Activated CD4-positive, alpha-beta T cell treated with anti-CD3 and anti-CD28 coated beads, Interleukin-2, amount 10 ng/mL, durations not matched to agents 24 days and 14 days (primary cell): ENCODE results near the gene LMX1B. TPM values are rescaled to one million over a fixed set of nuclear protein-coding genes. Genes with fewer than 3 reads are reported as not detected.
"Not testable (repeated sequence)": the region's sequence is repeated elsewhere in the genome, so short reads cannot be mapped to it uniquely, and the experiment has no call there.

Experiments used
- DNase-seq: peaks from one replicate; pipeline ENCODE4 v3.0.0; 2022
- H3K27ac Mint-ChIP-seq: one replicate; pipeline ENCODE4 v1.8.0; 2022; ENCODE audit warnings: mild to moderate bottlenecking, mixed read lengths
- H3K27me3 Mint-ChIP-seq: one replicate; pipeline ENCODE4 v1.8.0; 2022; ENCODE audit warnings: mixed read lengths
- H3K36me3 Mint-ChIP-seq: one replicate; pipeline ENCODE4 v1.8.0; 2022; ENCODE audit warnings: low read depth, mild to moderate bottlenecking, mixed read lengths
- H3K4me1 Mint-ChIP-seq: one replicate; pipeline ENCODE4 v1.8.0; 2021; ENCODE audit warnings: mixed read lengths
- H3K4me3 Mint-ChIP-seq: one replicate; pipeline ENCODE4 v1.8.0; 2022; ENCODE audit warnings: mild to moderate bottlenecking, moderate library complexity, mixed read lengths
- H3K9me3 Mint-ChIP-seq: one replicate; pipeline ENCODE4 v1.8.0; 2021; ENCODE audit warnings: mixed read lengths
- intact Hi-C: fragments of 100-400 bp; cut with micrococcal nuclease; formaldehyde crosslinking; loops from one replicate; pipeline ENCODE4 v1.15.1; 2023
- total RNA-seq: library from RNA; stranded (reverse); gene quantifications from 2 replicates; pipeline ENCODE4 v1.2.3, GENCODE V29; 2022

The LMX1B gene
- total RNA-seq: not detected in 2 replicates

DNA sequence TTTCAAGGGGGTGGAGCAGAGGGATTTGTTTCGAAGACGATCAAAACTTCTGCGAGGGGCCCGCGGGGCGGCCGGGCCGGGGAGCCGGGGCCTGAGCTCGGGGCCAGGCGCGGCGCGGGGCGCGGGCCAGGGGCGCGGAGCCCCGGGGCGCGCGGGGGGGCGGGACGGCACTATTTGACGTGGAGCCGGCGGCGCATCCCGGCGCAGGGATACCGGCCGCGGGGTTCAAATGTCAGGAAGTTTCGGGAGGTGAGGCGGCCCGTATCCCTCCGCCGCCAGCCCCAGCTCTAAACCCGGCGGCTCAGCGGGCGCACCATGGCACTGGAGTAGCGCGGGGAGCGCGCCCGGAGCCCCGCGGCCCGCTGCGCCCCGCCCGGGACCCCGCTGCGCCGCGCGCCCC lies at the start of gene LMX1B:
Gene LMX1B, plus strand, starts transcription at position 278 of the 400 bp plus-strand sequence. CDS start 522 bp downstream, outside the sequence.
- peak within 1 kb of the TSS; percentile 75 for H3K27ac Mint-ChIP-seq
- DNase-seq: no peak
- H3K4me3 Mint-ChIP-seq: peak within 1 kb of the TSS; percentile 51
- H3K9me3 Mint-ChIP-seq: no peaks in the 10 kb centered on the region
- H3K4me1 Mint-ChIP-seq: peaks cover 13% of the 10 kb centered on the region
- intact Hi-C loops: loop anchor here (5.0 kb wide), 1 partner anchor 64 kb away; no protein-coding TSS in a partner anchor
- peaks cover 71% of the 10 kb centered on the region for H3K27me3 Mint-ChIP-seq
- H3K36me3 Mint-ChIP-seq: peaks cover 3% of the 10 kb centered on the region

DNA sequence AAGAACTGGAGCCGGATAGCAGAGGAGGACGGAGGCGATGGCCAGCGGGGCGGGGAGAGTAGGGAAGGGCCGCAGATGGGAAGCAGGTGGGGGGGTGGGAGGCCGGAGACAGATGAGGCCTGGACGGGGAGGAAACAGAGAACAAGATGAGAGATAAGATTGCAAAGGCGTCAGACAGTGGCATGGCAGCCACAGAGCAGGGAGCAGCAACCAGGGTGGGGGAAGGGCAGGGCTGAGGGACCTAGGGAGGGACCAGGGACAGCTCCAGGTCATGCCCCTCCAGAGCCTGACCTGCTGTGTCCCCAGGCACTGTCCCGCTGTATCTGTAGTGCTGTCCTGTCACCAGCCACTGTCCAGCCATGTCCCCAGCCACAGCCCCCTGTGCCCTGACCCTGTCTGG lies 49.6 kb upstream of the LMX1B start:
- Mint-ChIP-seq H3K27ac (no peak overlapping the region), H3K36me3 (no peaks in the 10 kb centered on the region), H3K4me1 (no peaks in the 10 kb centered on the region), H3K27me3 (peaks cover 17% of the 10 kb centered on the region), H3K9me3 (no peaks in the 10 kb centered on the region), H3K4me3 (no peak overlapping the region)
- DNase-seq: no peak
- intact Hi-C loops: no loop called here

DNA sequence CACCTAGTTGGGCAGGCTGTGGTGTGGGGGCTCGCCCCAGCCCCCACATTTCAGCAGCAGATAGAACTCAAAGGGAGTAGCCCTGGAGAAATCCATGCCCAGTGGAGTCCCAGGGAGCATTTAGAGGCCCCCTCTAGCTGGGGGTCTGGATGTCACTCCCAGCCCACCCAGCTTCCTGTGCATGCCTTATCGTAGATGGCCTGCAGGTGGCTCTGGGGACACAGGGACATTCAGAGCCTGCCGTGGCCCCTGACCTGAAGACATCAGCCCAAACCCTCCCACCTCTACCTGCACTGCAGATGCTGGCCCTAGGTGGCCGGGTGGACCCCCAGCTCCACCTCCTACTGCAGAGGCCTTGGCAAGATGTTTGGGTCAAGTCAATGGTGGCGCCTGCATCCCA lies 49.0 kb upstream of the LMX1B start:
- no peaks in the 10 kb centered on the region for H3K9me3 Mint-ChIP-seq
- H3K36me3 Mint-ChIP-seq: no peaks in the 10 kb centered on the region
- no peak overlapping the region for H3K4me3 Mint-ChIP-seq
- no peaks in the 10 kb centered on the region for H3K4me1 Mint-ChIP-seq
- peaks cover 12% of the 10 kb centered on the region for H3K27me3 Mint-ChIP-seq
- no peak for DNase-seq
- H3K27ac Mint-ChIP-seq: no peak overlapping the region
- intact Hi-C loops: no loop called here

DNA sequence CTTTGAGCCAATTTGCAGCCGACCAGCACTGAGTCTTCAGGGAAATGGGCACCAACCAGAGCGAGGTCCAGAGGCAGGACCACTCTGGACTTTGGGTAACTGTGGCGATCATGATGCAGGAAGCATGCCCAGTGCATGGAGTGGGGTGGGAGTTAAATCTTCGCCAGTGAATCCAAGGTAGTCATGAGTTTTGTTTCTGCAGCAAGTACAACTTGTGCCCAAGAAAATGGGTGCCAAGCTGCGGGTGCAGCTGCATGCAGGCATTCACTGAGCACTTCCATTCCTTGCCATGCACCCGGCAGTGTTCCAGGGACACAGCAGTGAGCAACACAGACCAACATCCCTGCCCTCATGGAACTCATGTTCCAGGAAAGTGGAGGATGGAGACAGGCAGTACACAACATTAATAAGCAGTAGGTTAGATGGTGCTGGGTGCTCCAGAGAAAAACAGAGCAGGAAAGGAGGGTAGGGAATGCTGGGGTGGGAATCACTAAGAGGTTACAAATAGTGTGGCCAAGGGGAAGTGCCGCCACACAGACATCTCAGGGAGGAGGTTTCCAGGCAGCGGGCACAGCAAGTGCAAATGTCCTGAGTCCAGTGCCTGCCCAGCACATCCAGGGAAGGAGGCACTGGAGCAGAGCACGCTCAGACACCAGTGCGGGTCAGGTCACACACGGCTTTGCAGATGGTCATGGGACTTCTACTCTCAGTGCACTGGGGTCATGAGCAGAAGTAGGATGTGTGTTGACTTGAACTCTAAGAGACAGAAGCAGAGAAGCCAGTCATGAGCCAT lies 48.2 kb upstream of the LMX1B start:
- intact Hi-C loops: no loop called here
- no peaks in the 10 kb centered on the region for H3K4me1 Mint-ChIP-seq
- H3K9me3 Mint-ChIP-seq: no peaks in the 10 kb centered on the region

DNA sequence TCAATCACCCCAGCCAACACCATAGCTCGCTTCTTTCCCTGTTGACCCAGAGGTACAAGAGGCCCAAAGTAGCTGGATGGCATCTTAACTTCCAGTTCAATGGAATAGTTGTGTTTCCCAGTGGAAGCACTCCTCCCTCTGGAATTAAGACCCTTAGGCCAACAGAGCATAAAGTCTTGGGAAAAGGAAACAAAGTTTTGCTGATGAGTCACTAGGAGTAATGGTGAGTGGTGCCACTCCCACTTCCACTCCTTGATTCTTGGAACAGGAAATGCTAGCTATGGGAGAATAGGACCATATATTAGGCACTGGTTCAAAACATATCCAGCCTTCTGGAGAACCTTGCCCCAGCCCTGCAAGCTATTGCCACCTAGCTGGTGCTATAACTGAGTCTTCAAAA lies 44.7 kb upstream of the LMX1B start:
- no peaks in the 10 kb centered on the region for H3K27me3 Mint-ChIP-seq
- intact Hi-C loops: no loop called here

More for the DNA sequence above, 48.2 kb upstream of the LMX1B start:
- Mint-ChIP-seq H3K27me3 (peaks cover 9% of the 10 kb centered on the region), H3K36me3 (no peaks in the 10 kb centered on the region), H3K4me3 (no peak overlapping the region), H3K27ac (no peak overlapping the region)
- no peak for DNase-seq

DNA sequence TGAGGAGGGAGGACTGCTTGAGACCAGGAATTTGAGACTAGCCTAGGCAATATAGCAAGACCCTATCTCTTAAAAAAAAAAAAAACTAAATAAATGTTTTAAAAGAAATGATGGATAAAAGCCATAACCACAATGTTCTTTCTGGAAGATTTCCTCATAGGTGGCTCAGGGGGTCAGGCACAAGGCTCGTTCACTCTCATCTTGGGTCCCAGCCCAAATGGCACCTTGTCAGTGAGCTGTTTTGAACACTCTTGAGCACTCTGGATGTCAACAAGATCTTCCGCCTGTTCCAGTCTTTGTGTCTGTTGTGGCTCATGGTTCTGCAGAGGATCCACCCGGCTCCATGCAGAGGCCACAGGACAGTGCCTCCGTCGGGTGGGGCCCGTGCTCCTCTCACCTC lies 35.7 kb upstream of the LMX1B start:
- H3K4me3 Mint-ChIP-seq: no peak overlapping the region
- H3K27me3 Mint-ChIP-seq: peaks cover 6% of the 10 kb centered on the region

More for the DNA sequence above, 44.7 kb upstream of the LMX1B start:
- Mint-ChIP-seq H3K4me1 (no peaks in the 10 kb centered on the region), H3K9me3 (no peaks in the 10 kb centered on the region), H3K4me3 (no peak overlapping the region), H3K27ac (no peak overlapping the region), H3K36me3 (no peaks in the 10 kb centered on the region)
- DNase-seq: no peak

DNA sequence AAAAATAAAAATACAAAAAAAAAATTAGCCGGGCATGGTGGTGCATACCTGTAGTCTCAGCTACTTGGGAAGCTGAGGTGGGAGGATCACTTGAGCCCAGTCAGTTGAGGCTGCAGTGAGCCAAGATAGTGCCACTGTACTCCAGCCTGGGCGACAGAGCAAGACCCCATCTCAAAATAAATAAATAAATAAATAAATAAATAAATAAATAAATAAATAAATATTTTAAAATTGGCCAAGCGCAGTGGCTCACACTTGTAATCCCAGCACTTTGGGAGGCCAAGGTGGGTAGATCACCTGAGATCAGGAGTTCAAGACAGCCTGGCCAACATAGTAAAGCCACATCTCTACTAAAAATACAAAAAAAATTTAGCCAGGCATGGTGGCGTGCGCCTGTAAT lies 33.4 kb upstream of the LMX1B start:
- DNase-seq, H3K9me3 Mint-ChIP-seq, H3K36me3 Mint-ChIP-seq, H3K4me1 Mint-ChIP-seq, H3K4me3 Mint-ChIP-seq, H3K27me3 Mint-ChIP-seq, H3K27ac Mint-ChIP-seq, intact Hi-C loops: not testable (repeated sequence)

More for the DNA sequence above, 35.7 kb upstream of the LMX1B start:
- no peaks in the 10 kb centered on the region for H3K4me1 Mint-ChIP-seq
- no peak overlapping the region for H3K27ac Mint-ChIP-seq
- DNase-seq: no peak
- H3K9me3 Mint-ChIP-seq: no peaks in the 10 kb centered on the region
- no peaks in the 10 kb centered on the region for H3K36me3 Mint-ChIP-seq
- intact Hi-C loops: no loop called here

DNA sequence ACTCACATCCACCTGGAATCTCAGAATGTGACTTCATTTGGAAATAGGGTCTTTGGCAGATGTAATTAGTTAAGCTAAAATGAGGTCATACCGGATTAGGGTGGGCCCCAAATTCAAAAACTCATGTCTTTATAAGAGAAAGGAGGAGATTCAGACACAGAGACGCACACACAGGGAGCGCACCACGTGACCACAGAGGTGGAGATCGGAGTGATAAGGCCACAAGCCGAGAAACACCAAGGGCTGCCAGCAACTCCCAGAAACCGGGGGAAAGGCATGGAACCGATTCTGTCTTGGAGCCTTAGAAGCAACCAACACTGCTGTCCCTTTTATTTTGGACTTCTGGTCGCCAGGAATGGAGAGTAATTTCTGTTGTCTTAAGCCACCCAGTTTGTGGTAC lies 31.8 kb upstream of the LMX1B start:
- Mint-ChIP-seq H3K27me3 (peaks cover 6% of the 10 kb centered on the region), H3K9me3 (no peaks in the 10 kb centered on the region), H3K4me1 (no peaks in the 10 kb centered on the region), H3K27ac (no peak overlapping the region), H3K36me3 (no peaks in the 10 kb centered on the region), H3K4me3 (no peak overlapping the region)
- intact Hi-C loops: no loop called here
- DNase-seq: no peak

DNA sequence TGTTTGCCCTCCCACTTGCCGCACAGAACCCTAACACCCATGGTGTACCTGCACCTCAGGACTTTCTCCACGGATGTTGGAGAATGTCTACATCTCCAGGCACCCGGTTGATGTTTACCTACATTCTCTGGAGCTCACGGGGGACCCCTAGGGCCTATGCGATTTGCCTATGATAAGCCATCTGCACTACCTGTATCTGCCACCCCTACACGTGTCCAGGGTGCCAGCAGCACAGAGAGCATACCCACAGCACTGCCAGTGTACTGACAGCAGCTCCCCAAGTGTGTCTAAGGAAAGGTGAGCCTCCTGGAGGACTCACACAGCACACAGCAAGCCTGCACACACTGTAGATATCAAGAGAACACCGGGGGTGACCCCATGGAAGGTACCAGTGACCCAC lies 31.3 kb upstream of the LMX1B start:
- intact Hi-C loops: no loop called here
- Mint-ChIP-seq H3K27ac (no peak overlapping the region), H3K4me1 (no peaks in the 10 kb centered on the region), H3K27me3 (peaks cover 6% of the 10 kb centered on the region), H3K36me3 (no peaks in the 10 kb centered on the region), H3K9me3 (no peaks in the 10 kb centered on the region), H3K4me3 (no peak overlapping the region)
- no peak for DNase-seq

DNA sequence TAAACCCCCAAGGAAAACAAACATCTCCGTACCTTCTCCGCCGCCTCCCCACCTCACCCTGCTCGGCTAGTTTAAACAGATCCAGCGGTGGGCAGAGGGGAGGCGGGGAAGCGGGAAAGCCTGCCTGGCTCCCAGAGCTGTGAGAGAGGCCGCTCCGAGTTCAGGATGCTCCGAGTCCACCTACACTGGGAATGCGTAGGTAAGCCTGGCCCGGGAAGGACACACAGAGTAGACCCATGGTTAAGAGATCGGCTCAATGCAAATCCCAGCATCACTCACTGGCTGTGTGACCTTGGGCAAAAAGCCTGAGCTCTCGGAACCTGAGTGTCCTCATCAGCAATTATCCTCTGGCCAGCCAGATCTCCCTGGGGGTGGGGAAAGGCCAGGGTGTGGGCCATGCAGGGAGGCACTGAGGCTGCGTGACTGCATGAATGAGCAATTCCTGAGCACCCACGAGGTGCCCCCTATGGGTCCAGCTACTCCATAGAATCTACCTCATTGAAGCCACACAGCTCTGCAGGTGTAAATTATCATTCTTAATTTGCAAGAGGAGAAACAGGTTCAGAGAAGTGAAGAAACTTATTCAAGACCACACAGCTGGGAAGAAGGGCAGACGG lies 30.5 kb upstream of the LMX1B start:
- DNase-seq: no peak
- Mint-ChIP-seq H3K4me1 (no peaks in the 10 kb centered on the region), H3K9me3 (no peaks in the 10 kb centered on the region), H3K27me3 (peaks cover 4% of the 10 kb centered on the region), H3K27ac (no peak overlapping the region), H3K36me3 (no peaks in the 10 kb centered on the region), H3K4me3 (no peak overlapping the region)
- intact Hi-C loops: no loop called here

DNA sequence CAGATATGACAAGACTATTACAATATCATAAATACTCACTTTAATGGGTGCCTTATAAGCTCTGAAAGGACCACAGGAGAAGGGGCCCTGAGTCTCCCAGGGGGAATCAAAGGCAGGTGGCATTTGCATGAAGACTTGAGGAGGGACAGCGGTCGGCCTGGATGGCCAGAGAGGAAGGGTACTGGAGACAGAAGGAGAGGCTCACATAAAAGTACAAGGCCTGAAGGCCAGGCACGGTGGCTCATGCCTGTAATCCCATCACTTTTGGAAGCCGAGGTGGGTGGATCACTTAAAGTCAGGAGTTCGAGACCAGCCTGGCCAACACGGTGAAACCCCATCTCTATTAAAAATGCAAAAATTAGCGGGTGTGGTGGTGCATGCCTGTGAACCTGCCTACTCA lies 29.1 kb upstream of the LMX1B start:
- intact Hi-C loops: no loop called here
- Mint-ChIP-seq H3K27me3 (peaks cover 5% of the 10 kb centered on the region), H3K27ac (no peak overlapping the region), H3K4me3 (no peak overlapping the region), H3K9me3 (no peaks in the 10 kb centered on the region), H3K36me3 (no peaks in the 10 kb centered on the region), H3K4me1 (no peaks in the 10 kb centered on the region)
- DNase-seq: no peak

DNA sequence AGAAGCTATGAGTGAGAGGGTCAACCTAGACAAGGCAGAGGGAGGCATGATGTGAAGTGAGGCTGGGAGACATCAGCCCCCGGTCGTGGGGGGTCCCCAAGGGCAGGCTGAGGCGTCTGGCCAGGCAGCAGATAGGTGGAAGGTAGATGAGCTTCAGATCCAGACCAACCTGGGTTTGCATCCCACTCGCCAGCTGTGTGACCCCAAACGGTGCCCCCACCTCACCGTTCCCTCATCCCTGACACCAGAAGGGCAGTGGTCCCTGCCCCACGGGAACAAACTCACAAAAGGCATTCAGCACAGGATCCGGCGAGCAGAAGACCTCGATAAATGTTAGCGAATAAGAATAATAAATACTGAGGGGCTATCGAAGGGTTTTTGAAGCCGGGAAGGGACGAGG lies 27.5 kb upstream of the LMX1B start:
- peaks cover 10% of the 10 kb centered on the region for H3K27me3 Mint-ChIP-seq
- no peaks in the 10 kb centered on the region for H3K36me3 Mint-ChIP-seq
- no peaks in the 10 kb centered on the region for H3K9me3 Mint-ChIP-seq
- H3K4me3 Mint-ChIP-seq: no peak overlapping the region
- no peak for DNase-seq
- H3K27ac Mint-ChIP-seq: no peak overlapping the region
- no peaks in the 10 kb centered on the region for H3K4me1 Mint-ChIP-seq
- intact Hi-C loops: no loop called here

DNA sequence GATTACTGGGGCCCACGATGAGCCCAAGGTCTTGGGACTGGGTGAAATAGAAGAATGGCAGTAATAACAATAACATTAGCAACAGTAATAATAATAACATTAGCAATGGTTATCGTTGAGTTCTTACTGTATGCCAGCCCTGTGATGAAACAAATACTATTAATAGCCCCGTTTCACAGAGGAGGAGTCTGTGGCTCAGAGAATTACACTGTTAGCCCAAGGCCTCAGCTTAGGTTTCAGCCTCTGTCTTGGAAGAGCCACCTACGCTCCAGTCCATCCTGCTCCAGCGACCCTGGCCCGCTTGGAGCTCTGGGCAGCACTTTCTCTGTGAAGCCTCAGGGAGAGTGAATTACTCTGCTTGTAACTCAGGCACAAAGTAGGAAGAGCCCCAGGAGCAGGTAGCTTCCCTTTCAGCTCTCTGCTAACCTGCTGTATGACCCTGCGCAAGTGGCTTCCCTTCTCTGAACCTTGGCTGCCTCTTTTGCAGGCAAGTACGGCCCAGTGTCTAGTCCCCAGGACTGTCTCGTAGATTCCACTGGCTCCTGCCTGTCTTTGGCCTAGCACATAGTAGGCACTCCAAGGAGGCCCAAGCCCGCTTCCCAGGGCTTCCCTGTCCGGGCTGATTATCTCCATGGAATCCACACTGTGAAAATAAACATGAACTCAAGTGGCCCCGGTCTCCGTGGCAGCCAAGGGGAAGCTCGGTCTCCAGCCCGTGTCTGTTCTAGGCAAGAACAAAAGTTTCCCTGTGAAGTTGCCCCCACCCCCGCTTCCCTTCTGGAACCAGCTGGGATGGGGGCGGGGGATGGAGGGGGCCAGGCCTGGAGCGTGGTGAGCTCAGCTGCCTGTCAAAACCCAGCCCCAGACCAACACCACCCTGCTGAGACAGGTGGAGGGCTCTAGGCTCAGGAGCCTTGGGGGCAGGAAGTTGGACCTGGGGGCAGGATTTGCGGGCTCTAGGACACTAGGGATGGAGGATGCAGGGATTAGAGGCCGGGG lies 26.2 kb upstream of the LMX1B start:
- peaks cover 12% of the 10 kb centered on the region for H3K27me3 Mint-ChIP-seq
- no peaks in the 10 kb centered on the region for H3K36me3 Mint-ChIP-seq
- intact Hi-C loops: no loop called here
- no peak overlapping the region for H3K4me3 Mint-ChIP-seq
- H3K4me1 Mint-ChIP-seq: no peaks in the 10 kb centered on the region
- H3K9me3 Mint-ChIP-seq: no peaks in the 10 kb centered on the region
- no peak overlapping the region for H3K27ac Mint-ChIP-seq
- no peak for DNase-seq
